ENCODE measurements around the gene BANK1.

GRCh38 chr4:102089850-102090621 is 299.5 kb downstream of the BANK1 start:
- TF ChIP-seq, protein P1, sequence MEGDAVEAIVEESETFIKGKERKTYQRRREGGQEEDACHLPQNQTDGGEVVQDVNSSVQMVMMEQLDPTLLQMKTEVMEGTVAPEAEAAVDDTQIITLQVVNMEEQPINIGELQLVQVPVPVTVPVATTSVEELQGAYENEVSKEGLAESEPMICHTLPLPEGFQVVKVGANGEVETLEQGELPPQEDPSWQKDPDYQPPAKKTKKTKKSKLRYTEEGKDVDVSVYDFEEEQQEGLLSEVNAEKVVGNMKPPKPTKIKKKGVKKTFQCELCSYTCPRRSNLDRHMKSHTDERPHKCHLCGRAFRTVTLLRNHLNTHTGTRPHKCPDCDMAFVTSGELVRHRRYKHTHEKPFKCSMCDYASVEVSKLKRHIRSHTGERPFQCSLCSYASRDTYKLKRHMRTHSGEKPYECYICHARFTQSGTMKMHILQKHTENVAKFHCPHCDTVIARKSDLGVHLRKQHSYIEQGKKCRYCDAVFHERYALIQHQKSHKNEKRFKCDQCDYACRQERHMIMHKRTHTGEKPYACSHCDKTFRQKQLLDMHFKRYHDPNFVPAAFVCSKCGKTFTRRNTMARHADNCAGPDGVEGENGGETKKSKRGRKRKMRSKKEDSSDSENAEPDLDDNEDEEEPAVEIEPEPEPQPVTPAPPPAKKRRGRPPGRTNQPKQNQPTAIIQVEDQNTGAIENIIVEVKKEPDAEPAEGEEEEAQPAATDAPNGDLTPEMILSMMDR (tag by site-specific recombination; IDR thresholded peaks at IDR 0.05) = no peak
- TF ChIP-seq ZNF792 (tag by site-specific recombination; IDR thresholded peaks at IDR 0.05) (no peak), ZNF274 (IDR thresholded peaks at IDR 0.05; ENCODE audit: low read length) (no peak), ZNF274 (tag by site-specific recombination; IDR thresholded peaks at IDR 0.05; ENCODE audit: borderline replicate concordance) (no peak), ZBTB49 (tag by site-specific recombination; IDR thresholded peaks at IDR 0.05; ENCODE audit: low read depth) (no peak), ZSCAN30 (tag by site-specific recombination; IDR thresholded peaks at IDR 0.05) (no peak), SP3 (tag by site-specific recombination; IDR thresholded peaks at IDR 0.05) (no peak)
- TF ChIP-seq, protein P2, sequence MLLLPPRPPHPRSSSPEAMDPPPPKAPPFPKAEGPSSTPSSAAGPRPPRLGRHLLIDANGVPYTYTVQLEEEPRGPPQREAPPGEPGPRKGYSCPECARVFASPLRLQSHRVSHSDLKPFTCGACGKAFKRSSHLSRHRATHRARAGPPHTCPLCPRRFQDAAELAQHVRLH (tag by site-specific recombination; IDR thresholded peaks at IDR 0.05) = no peak

Data from HEK293 (cell line).